Measurements from ENCODE around the gene SNX27. TPM values are rescaled to one million over a fixed set of nuclear protein-coding genes. Genes with fewer than 3 reads are reported as not detected.
"Not testable (repeated sequence)": the region's sequence is repeated elsewhere in the genome, so short reads cannot be mapped to it uniquely, and the experiment has no call there.

The SNX27 gene
- polyA plus RNA-seq, 1 donor from 2014 or later, result 12.9 TPM

DNA sequence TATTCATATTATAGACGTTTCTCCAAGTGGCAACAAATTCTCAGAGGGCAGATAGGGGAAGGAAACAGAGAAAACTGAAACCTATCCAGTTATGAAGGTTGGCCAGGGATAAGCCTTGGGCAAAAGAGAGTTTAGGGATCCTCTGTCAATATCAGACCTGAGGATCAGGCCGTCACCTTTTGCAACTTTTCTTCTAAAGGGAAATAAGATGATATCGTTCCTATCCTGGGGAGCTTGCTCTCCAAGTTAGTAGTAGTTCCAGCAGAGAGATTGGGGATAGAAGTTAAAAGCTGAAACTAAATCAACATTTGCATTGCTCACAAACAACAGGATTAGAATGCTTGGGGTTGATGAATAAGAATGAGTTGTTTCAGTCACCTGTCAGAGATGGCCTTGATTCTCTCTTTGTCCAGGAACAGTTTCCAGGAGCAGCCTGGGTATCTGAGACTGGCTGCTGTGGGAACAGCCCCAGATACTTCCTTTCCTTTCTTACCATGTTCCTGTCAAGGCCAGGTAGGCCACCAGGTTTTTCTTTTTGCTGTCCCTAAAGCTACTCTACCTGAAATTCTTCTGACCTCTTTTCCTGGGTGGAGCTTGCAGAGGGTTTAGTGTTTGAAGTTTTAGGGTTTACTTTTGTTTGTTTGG lies 112.0 kb downstream of the SNX27 start:
- peaks cover 33% of the 10 kb centered on the region for H3K27me3 Mint-ChIP-seq
- peak overlapping the region in 2 of 4 donors; percentile 8 to 19 for H3K4me3 Mint-ChIP-seq
- H3K27ac Mint-ChIP-seq, result no peak overlapping the region
- H3K4me1 Mint-ChIP-seq, result peaks cover 6 to 15% (median 7%) of the 10 kb centered on the region in 3 donors
- peaks cover 0 to 1% (median 0%) of the 10 kb centered on the region in 3 donors for H3K9me3 Mint-ChIP-seq
- H3K36me3 Mint-ChIP-seq, result peaks cover 2% of the 10 kb centered on the region

DNA sequence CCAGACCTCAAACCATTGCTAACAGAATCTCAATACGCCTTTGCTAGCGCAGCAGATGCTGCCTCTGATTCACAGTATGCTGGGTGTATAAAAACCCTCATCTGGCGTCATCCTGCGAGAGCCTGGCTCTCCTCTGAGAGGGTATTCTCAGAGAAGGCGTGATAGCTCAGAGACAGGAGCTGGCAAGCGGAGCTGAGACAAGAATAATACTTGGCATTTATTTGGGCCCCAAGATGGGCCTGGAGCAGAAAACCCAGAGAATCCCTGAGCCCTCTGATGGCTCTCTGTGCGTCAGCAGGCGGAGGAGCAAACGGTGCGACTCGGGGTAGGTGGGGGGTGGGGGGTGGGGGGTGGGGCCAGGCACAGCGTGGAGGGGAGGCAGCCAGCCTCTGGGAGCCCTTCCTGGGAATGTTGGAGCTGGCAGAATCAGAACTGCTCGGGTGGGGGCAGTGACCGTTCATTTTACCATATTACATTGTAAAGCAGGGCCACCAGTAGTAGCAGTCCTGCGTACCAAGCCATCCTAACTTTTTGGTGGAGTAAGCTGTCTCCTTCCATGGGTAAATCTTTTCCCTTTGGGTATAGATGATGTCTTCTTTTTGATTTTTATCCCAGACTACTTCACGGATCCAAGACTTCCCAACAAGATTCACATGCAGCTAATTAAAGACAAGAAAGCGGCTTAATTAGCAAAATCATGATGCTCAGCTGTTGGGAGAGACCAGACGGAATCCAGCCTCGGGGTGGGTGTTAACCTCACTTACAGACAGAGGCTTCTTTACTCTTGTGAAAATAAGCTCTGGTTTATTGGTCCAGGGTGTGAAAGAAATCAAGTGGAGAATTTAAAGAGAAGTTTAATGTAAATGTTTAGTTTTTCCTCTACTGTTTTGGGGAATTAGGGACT lies 116.6 kb downstream of the SNX27 start:
- H3K4me3 Mint-ChIP-seq, result no peak overlapping the region
- H3K36me3 Mint-ChIP-seq, result peaks cover 2% of the 10 kb centered on the region
- peaks cover 43% of the 10 kb centered on the region for H3K27me3 Mint-ChIP-seq
- no peaks in the 10 kb centered on the region for H3K4me1 Mint-ChIP-seq
- H3K9me3 Mint-ChIP-seq, result peaks cover 0 to 1% (median 0%) of the 10 kb centered on the region in 3 donors
- H3K27ac Mint-ChIP-seq, result peak overlapping the region in 1 of 3 donors; percentile 55

DNA sequence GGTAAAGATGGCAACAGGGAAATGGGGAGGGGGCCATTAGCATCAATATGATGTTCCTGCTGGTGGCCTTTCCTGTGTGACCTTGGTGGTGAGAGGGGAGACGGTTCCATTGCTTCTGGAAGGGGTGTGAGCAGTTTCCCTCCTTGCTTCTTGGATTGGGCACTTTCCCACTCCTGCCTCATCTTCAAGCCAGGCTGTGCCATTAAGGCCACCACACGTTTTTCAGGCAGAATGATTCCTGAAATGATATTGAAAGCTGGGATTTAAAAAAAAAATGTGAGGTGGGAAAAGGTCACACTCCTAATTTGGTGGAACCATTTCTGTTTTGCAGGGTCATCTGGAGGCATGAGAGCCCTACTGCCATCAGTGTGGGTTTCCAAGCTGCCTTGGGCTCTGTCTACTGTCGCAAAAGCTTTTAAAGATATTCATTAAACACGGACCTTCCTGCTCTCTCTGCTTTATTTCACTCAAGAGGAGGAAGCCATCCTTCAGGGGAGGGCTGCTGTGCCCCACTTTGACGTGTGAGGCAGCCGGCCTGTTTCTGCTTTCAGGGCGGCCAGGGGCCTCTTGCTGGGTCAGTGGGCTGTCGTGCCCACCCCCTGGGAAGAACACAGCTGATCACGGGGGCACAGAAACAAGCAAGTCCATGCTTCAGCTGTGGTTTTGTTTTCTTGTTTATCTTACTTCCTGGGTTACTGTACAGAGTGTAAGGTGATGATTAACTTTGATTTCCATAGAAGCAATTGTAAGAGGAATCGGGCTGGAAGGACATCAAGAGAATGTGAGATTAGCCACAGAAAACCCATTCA lies 117.5 kb downstream of the SNX27 start:
- peaks cover 2% of the 10 kb centered on the region for H3K36me3 Mint-ChIP-seq
- H3K27me3 Mint-ChIP-seq, result peaks cover 37% of the 10 kb centered on the region
- H3K27ac Mint-ChIP-seq, result no peak overlapping the region
- peaks cover 0 to 1% (median 0%) of the 10 kb centered on the region in 3 donors for H3K9me3 Mint-ChIP-seq
- no peaks in the 10 kb centered on the region for H3K4me1 Mint-ChIP-seq
- H3K4me3 Mint-ChIP-seq, result no peak overlapping the region

DNA sequence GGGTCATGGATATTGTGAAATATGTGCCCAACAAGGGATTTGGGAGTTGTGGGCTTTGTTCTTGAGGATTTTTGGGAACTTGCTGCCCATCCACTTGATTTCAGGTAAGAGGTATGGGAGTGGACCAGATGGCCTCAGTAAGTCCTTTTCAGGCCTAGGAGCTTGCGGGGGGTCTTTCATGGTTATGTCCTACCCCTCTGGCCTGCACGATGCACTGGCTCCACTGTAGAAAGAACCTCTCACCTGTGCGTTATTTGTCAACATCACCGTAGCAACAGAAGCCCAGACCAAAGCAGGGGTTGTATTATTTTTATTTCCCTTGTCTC lies 118.1 kb downstream of the SNX27 start:
- no peak overlapping the region for H3K4me3 Mint-ChIP-seq
- peaks cover 0 to 1% (median 0%) of the 10 kb centered on the region in 3 donors for H3K9me3 Mint-ChIP-seq
- H3K36me3 Mint-ChIP-seq, result peaks cover 2% of the 10 kb centered on the region
- H3K4me1 Mint-ChIP-seq, result peaks cover 0 to 1% (median 0%) of the 10 kb centered on the region in 3 donors
- no peak overlapping the region for H3K27ac Mint-ChIP-seq
- peaks cover 34% of the 10 kb centered on the region for H3K27me3 Mint-ChIP-seq

DNA sequence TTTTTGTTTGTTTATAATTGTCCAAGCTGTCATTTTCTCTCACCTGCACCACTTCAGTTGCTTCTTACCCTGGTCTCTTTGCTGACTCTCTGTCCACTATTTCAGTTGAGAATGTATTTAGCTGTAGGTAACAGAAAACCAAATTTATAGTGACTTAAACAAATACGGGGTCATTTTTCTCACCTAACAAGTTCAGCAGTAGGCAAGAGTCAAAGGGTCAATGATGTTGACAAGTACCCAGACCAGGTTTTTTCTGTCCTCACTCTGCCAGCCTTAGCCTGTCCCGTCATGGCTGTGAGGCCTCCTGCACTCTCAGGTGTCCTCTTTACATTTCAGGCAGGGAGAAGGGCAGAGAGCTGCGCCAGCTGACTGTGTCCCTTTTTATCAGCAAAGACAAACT lies 121.3 kb downstream of the SNX27 start:
- Mint-ChIP-seq H3K27me3 (peaks cover 25% of the 10 kb centered on the region), H3K4me1 (peaks cover 0 to 3% (median 0%) of the 10 kb centered on the region in 3 donors), H3K36me3 (no peaks in the 10 kb centered on the region), H3K4me3 (no peak overlapping the region), H3K27ac (no peak overlapping the region), H3K9me3 (peaks cover 2 to 10% (median 5%) of the 10 kb centered on the region in 3 donors)

DNA sequence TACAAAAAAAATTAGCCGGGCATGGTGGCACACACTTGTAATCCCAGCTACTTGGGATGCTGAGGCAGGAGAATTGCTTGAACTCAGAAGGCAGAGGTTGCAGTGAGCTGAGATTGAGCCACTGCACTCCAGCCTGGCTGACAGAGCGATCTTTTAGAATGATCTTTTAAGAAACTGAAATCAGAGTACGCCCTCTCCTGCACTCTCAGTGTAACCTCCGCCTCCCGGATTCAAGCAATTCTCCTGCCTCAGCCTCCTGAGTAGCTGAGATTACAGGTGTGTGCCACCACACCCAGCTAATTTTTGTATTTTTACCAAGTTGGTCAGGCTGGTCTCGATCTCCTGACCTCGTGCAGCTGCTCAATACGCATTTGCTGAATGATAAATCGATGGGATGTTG lies 122.1 kb downstream of the SNX27 start:
- peak overlapping the region in 1 of 3 donors; percentile 10 for H3K27ac Mint-ChIP-seq
- H3K4me1 Mint-ChIP-seq, H3K36me3 Mint-ChIP-seq, H3K4me3 Mint-ChIP-seq: not testable (repeated sequence)
- H3K9me3 Mint-ChIP-seq, result peaks cover 5 to 14% (median 9%) of the 10 kb centered on the region in 3 donors
- H3K27me3 Mint-ChIP-seq, result peaks cover 20% of the 10 kb centered on the region

DNA sequence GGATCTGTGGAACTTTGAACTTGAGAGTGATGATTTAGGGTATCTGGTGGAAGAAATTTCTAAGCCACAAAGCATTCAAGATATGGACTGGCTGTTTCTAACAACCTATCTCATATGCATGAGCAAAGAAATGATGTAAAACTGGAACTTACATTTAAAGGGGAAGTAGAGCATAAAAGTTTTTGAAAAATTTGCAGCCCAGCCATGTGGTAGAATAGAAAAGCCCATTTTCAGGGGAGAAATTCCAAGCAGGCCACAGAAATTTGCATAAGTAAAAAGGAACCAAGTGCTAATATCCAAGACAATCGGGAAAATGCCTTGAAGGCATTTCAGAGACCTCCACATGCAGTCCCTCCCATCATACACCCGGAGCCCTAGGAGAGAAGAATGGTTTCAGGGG lies 125.2 kb downstream of the SNX27 start:
- H3K27ac Mint-ChIP-seq, result no peak overlapping the region
- H3K9me3 Mint-ChIP-seq, result peaks cover 5 to 14% (median 9%) of the 10 kb centered on the region in 3 donors
- no peak overlapping the region for H3K4me3 Mint-ChIP-seq
- peaks cover 0 to 3% (median 0%) of the 10 kb centered on the region in 3 donors for H3K4me1 Mint-ChIP-seq
- peaks cover 11% of the 10 kb centered on the region for H3K27me3 Mint-ChIP-seq
- H3K36me3 Mint-ChIP-seq, result no peaks in the 10 kb centered on the region

DNA sequence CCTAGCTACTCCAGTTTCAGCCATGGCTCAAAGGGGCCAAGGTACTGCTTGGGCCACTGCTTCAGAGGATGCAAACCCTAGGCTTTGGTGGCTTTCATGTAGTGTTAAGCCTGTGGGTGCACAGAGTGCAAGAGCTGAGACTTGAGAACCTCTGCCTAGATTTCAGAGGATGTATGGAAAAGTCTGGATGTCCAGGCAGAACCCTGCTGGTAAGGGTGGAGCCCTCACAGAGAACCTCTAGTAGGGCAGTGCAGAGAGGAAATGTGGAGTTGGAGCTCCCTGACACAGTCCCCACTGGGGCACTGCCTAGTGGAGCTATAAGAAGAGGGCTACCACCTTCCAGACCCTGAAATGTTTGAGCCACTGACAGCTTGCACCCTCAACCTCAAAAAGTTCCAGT lies 125.6 kb downstream of the SNX27 start:
- H3K9me3 Mint-ChIP-seq, result peaks cover 5 to 14% (median 9%) of the 10 kb centered on the region in 3 donors
- H3K36me3 Mint-ChIP-seq, result no peaks in the 10 kb centered on the region
- H3K4me1 Mint-ChIP-seq, result peaks cover 0 to 5% (median 0%) of the 10 kb centered on the region in 3 donors
- no peak overlapping the region for H3K27ac Mint-ChIP-seq
- H3K27me3 Mint-ChIP-seq, result peaks cover 11% of the 10 kb centered on the region
- peak overlapping the region in 1 of 4 donors; percentile 8 for H3K4me3 Mint-ChIP-seq

DNA sequence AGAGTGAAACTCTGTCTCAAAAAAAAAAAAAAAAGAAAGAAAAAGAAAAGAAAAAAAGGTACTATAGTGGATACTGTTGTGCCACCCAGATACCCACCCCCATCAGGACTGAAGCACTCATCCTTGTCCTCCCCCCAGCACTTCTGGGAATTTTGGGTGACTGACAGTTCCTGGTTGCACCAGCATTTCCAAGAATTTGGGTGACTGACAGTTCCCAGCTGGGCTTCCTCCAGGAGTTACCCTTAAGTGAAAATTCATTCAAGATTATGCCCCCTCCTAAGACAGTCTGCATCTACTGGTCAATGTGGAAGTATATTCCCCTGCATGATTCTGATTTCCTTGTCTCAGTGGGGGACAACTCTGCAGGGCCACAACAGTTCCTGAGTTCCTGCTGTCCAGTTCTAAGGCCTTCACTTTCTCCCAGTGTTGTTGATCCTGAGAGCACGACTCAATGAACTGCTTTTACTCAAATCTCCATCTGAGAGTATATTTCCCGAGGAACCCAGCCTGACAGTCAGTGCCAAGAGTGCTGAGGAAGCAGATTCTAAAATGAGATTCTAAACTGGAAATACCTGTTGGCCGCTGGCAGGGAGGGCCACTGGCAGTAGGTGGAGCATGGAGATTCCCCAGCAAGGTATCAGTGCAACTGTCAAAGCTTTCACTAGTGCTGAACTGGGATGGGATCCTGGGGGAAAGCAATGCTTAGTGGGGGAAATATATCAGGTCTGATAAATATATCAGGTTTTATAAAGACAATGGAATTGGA lies 127.9 kb downstream of the SNX27 start:
- H3K27me3 Mint-ChIP-seq, result peaks cover 4% of the 10 kb centered on the region
- H3K27ac Mint-ChIP-seq, result no peak overlapping the region
- no peaks in the 10 kb centered on the region for H3K36me3 Mint-ChIP-seq
- H3K4me3 Mint-ChIP-seq, result no peak overlapping the region
- H3K9me3 Mint-ChIP-seq, result peaks cover 5 to 14% (median 9%) of the 10 kb centered on the region in 3 donors
- H3K4me1 Mint-ChIP-seq, result peaks cover 0 to 4% (median 0%) of the 10 kb centered on the region in 3 donors

DNA sequence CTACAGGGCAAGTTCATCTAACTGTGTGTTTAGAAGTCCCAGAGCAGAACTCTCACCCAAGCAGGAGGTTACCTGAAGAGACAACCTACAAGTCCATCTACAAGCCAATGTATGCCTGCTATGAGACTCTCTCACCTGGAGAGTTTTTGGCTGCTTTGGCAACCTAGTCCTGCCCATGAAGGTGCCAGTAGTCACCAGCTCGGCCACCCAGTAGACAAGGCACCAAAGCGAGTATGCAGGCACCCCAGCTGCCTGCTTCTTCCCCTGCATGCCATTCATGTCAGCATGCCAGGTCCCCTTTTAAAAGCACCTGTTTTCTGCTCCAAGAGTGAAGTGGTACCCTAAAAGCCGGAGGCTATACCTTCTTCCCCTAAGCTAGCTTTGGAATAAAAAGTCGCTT lies 129.7 kb downstream of the SNX27 start:
- no peaks in the 10 kb centered on the region for H3K27me3 Mint-ChIP-seq
- H3K4me1 Mint-ChIP-seq, result peaks cover 0 to 1% (median 0%) of the 10 kb centered on the region in 3 donors
- H3K9me3 Mint-ChIP-seq, result peaks cover 5 to 14% (median 9%) of the 10 kb centered on the region in 3 donors
- H3K27ac Mint-ChIP-seq, result no peak overlapping the region
- H3K36me3 Mint-ChIP-seq, result no peaks in the 10 kb centered on the region
- H3K4me3 Mint-ChIP-seq, result no peak overlapping the region

Other genes with a start within 250 kb of the SNX27 start
- gene SELENBP1, start 239.3 kb upstream of the SNX27 start, polyA plus RNA-seq, result not detected
- 69.1 TPM for gene PSMB4, start 212.5 kb upstream of the SNX27 start, polyA plus RNA-seq
- gene POGZ, start 152.6 kb upstream of the SNX27 start, polyA plus RNA-seq, result 9.4 TPM
- not detected for gene CGN, start 100.7 kb upstream of the SNX27 start, polyA plus RNA-seq
- 1.6 TPM for gene TUFT1, start 71.7 kb upstream of the SNX27 start, polyA plus RNA-seq
- not detected for gene CELF3, start 104.8 kb downstream of the SNX27 start, polyA plus RNA-seq
- gene RIIAD1, start 109.5 kb downstream of the SNX27 start, polyA plus RNA-seq, result not detected
- 117 TPM for gene MRPL9, start 151.4 kb downstream of the SNX27 start, polyA plus RNA-seq
- gene TDRKH, start 178.4 kb downstream of the SNX27 start, polyA plus RNA-seq, result 9.0 TPM
- not detected for gene LINGO4, start 193.4 kb downstream of the SNX27 start, polyA plus RNA-seq
- 0.26 TPM for gene RORC, start 219.8 kb downstream of the SNX27 start, polyA plus RNA-seq
- gene C2CD4D, start 227.8 kb downstream of the SNX27 start, polyA plus RNA-seq, result 0.20 TPM
- not detected for gene THEM5, start 241.7 kb downstream of the SNX27 start, polyA plus RNA-seq